ENCODE results near the gene ZAR1L.

DNA sequence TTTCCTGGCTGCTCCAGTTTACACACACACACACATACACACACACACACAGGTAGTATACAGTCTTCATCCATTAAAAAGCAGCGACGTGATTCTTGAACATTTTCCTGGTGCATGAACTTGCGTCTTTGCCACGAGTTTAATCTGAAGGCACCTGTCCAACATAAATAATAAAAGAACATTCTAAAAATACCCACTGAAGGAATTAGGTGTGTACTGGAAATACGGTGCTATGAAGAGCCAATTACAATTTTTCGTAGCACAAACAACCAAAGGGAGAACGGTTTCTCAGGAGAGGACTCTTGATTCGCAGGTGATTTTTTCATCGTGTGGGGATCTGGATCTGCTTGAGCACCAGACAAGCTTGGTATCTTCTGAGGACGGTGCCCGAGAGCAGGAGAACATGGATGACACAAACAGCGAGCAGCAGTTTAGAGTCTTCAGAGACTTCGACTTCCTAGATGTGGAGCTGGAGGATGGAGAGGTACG, 61.2 kb downstream of the ZAR1L start:
- TF ChIP-seq POLR2AphosphoS5 (IDR thresholded peaks at IDR 0.05; ENCODE audit: low read depth): no peak
- TF ChIP-seq, protein P1, sequence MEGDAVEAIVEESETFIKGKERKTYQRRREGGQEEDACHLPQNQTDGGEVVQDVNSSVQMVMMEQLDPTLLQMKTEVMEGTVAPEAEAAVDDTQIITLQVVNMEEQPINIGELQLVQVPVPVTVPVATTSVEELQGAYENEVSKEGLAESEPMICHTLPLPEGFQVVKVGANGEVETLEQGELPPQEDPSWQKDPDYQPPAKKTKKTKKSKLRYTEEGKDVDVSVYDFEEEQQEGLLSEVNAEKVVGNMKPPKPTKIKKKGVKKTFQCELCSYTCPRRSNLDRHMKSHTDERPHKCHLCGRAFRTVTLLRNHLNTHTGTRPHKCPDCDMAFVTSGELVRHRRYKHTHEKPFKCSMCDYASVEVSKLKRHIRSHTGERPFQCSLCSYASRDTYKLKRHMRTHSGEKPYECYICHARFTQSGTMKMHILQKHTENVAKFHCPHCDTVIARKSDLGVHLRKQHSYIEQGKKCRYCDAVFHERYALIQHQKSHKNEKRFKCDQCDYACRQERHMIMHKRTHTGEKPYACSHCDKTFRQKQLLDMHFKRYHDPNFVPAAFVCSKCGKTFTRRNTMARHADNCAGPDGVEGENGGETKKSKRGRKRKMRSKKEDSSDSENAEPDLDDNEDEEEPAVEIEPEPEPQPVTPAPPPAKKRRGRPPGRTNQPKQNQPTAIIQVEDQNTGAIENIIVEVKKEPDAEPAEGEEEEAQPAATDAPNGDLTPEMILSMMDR (IDR thresholded peaks at IDR 0.05; ENCODE audit: insufficient read depth, low read length): no peak

Measured in HL-60 (cell line).